HEK293T (cell line): ENCODE measurements around the gene MED23.

Source experiments
- CTCF ChIA-PET: fragments of 350-600 bp; formaldehyde crosslinking; extraction: SDS; loops from one replicate; lab custom pipeline; 2021; ENCODE audit warnings: antibody characterized with exemption, inconsistent platforms; lab: Yijun Ruan, JAX
- POLR2A ChIA-PET: fragments of 350-600 bp; formaldehyde crosslinking; extraction: SDS; loops from one replicate; lab custom pipeline; 2020; ENCODE audit warnings: antibody characterized with exemption, inconsistent platforms; lab: Yijun Ruan, JAX
- DNase-seq: peaks from one replicate; pipeline ENCODE4 v3.0.0; 2012; ENCODE audit warnings: mixed read lengths; ENCODE audit errors: extremely low spot score
- ARNT ChIP-seq: fragments of 450-650 bp; IDR thresholded peaks from 2 replicates; pipeline ENCODE4 v1.6.1; 2017; ENCODE audit warnings: mild to moderate bottlenecking
- BHLHE40 ChIP-seq: fragments of 450-650 bp; IDR thresholded peaks from 2 replicates; pipeline ENCODE4 v1.6.1; 2016; ENCODE audit warnings: mild to moderate bottlenecking, moderate library complexity, borderline replicate concordance
- CTBP1 ChIP-seq: fragments of 450-650 bp; IDR thresholded peaks from 2 replicates; pipeline ENCODE4 v1.6.1; 2016; ENCODE audit warnings: borderline replicate concordance
- ELF4 ChIP-seq: fragments of 450-650 bp; IDR thresholded peaks from 2 replicates; pipeline ENCODE4 v1.6.1; 2017; ENCODE audit warnings: antibody characterized with exemption
- FOXA1 ChIP-seq: fragments of 450-650 bp; IDR thresholded peaks from 2 replicates; pipeline ENCODE4 v1.6.1; 2016; ENCODE audit warnings: mild to moderate bottlenecking
- FOXK2 ChIP-seq: fragments of 450-650 bp; IDR thresholded peaks from 2 replicates; pipeline ENCODE4 v1.6.1; 2016; ENCODE audit warnings: mild to moderate bottlenecking
- FOXM1 ChIP-seq: fragments of 450-650 bp; IDR thresholded peaks from 2 replicates; pipeline ENCODE4 v1.6.1; 2017; ENCODE audit warnings: mild to moderate bottlenecking, borderline replicate concordance
- HDGF ChIP-seq: fragments of 450-650 bp; IDR thresholded peaks from 2 replicates; pipeline ENCODE4 v1.6.1; 2017; ENCODE audit warnings: antibody characterized with exemption, borderline replicate concordance
- L3MBTL2 ChIP-seq: fragments of 450-650 bp; conservative IDR thresholded peaks from 2 replicates; pipeline ENCODE4 v1.6.1; 2016; ENCODE audit warnings: mild to moderate bottlenecking
- LEF1 ChIP-seq: fragments of 450-650 bp; IDR thresholded peaks from 2 replicates; pipeline ENCODE4 v1.6.1; 2017; ENCODE audit warnings: mild to moderate bottlenecking, borderline replicate concordance
- NFRKB ChIP-seq: fragments of 450-650 bp; IDR thresholded peaks from 2 replicates; pipeline ENCODE4 v1.6.1; 2016; ENCODE audit warnings: mild to moderate bottlenecking, moderate library complexity
- SP1 ChIP-seq: fragments of 450-650 bp; IDR thresholded peaks from 2 replicates; pipeline ENCODE4 v1.6.1; 2017
- SUZ12 ChIP-seq: fragments of 450-650 bp; IDR thresholded peaks from 2 replicates; pipeline ENCODE4 v1.6.1; 2016; ENCODE audit warnings: mild to moderate bottlenecking
- TARDBP ChIP-seq: fragments of 450-650 bp; IDR thresholded peaks from 2 replicates; pipeline ENCODE4 v1.6.1; 2016
- ZNF384 ChIP-seq: fragments of 450-650 bp; IDR thresholded peaks from 2 replicates; pipeline ENCODE4 v1.6.1; 2016
- TF ChIP-seq, protein P1 (sequence below): fragments of 450-650 bp; IDR thresholded peaks from 2 replicates; pipeline ENCODE4 v1.6.1; 2016

The MED23 gene

DNA sequence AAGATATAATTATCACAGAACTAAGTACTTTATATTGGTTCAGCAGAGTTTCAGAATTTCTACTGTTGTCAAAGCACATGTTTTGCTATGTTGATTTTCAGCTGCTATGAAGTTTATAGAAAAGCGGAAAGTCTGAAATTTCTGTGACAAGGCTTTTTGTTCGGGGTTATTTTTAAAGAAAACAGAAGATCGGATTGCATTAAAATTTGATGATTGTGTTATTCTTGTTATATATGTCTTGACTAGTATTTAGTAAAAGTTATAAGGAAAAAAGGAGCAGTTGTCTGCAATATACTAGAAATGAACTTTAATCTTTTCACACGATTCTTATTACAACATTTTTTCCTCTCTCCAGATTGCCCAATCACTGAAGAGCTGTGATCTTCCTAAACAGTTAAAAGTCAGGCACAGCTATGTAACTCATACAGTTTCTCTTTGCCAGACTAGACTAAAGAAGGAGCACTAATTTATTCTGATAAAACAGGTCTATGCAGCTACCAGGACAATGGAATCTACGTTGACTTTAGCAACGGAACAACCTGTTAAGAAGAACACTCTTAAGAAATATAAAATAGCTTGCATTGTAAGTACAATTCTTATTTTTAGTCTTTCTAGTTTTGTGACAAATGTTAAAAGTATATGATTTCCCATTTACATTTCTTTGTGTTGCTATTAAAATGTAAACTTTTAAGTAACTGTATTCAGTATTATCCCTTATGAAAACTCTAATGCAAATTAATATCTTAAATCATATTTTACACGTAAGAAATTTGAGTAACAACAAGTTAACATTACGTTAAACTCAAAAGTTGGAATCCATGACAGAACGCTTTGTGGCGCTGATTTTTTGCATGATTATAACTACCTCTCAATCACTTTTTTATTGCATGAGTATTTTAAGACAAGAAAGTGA, 9.1 kb upstream of the MED23 start, which contains the start of gene ENPP3:
Gene ENPP3 (plus strand): TSS at position 423 of the 913 bp plus-strand sequence. CDS start 83 bp downstream, at position 506.
- POLR2A ChIA-PET = interaction anchor here (1.5 kb wide), 1 partner anchor 9 kb away, joined by 5 read pairs; the partner anchor contains the start of gene MED23
- CTCF ChIA-PET = interaction anchor here (5.1 kb wide), 1 partner anchor 9 kb away, joined by 30 read pairs; the partner anchor contains the start of gene MED23
- DNase-seq = no peak
- TF ChIP-seq LEF1 (no peak), SUZ12 (no peak), CTBP1 (no peak), SP1 (no peak), HDGF (no peak), NFRKB (no peak), FOXM1 (no peak), FOXA1 (no peak), L3MBTL2 (no peak), FOXK2 (no peak), ZNF384 (no peak), TARDBP (no peak), BHLHE40 (no peak)
- TF ChIP-seq, protein P1, sequence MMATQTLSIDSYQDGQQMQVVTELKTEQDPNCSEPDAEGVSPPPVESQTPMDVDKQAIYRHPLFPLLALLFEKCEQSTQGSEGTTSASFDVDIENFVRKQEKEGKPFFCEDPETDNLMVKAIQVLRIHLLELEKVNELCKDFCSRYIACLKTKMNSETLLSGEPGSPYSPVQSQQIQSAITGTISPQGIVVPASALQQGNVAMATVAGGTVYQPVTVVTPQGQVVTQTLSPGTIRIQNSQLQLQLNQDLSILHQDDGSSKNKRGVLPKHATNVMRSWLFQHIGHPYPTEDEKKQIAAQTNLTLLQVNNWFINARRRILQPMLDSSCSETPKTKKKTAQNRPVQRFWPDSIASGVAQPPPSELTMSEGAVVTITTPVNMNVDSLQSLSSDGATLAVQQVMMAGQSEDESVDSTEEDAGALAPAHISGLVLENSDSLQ = no peak

DNA sequence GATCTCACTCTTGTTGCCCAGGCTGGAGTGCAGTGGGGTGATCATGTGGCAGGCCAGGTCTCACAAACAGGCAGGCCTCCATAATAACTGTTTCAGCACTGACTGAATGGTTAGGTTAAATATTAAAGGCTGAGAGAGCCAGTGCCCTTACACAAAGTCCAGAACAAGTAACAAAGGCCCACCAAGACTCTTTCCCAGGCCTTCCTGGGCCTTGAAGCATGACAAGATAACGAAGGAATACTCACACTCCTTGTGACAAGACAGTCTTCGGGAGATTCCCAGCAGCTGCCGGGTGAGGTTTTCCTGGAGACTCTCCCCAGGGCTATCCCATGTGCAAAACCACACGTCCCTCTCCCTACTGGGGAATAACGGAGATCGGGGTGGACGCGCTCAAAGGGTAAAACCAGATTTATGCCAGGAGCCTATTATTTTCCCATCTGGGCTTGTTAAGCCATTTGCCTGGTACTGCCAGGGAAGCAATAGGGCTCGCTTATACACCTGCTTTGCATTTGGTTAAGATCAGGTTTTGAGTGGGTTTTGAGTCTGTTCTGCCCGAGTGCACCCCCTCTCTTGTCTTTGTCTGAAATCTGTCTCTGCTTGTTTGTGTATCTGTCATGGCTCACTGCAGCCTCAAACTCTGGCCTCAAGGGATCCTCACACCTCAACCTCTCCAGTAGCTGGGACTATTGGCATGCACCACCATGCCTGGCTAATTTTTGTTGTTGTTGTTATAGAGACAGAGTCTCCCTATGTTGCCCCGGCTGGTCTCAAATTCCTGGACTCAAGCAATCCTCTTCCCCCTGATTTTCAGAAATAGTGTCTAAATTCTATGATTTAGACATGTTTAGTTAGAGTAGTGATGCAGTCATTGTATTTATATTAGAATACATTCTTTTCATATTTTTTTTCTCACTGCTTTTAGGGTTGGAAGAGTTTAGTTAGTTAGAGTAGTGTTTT, 7.6 kb upstream of the MED23 start:
- ChIA-PET CTCF (interaction anchor here (5.1 kb wide), 1 partner anchor 7 kb away, joined by 30 read pairs; the partner anchor contains the start of gene MED23), POLR2A (interaction anchor here (1.5 kb wide), 1 partner anchor 8 kb away, joined by 5 read pairs; the partner anchor contains the start of gene MED23)
- no peak for DNase-seq
- no peak for TF ChIP-seq ZNF384
- no peak for TF ChIP-seq SUZ12
- TF ChIP-seq, protein P1 = no peak
- no peak for TF ChIP-seq FOXK2
- no peak for TF ChIP-seq ELF4
- TF ChIP-seq SP1 = no peak
- TF ChIP-seq L3MBTL2 = no peak
- no peak for TF ChIP-seq NFRKB
- TF ChIP-seq FOXM1 = no peak
- no peak for TF ChIP-seq TARDBP
- TF ChIP-seq CTBP1 = no peak
- TF ChIP-seq LEF1 = no peak
- no peak for TF ChIP-seq BHLHE40
- TF ChIP-seq ARNT = no peak
- TF ChIP-seq FOXA1 = no peak
- TF ChIP-seq HDGF = no peak

DNA sequence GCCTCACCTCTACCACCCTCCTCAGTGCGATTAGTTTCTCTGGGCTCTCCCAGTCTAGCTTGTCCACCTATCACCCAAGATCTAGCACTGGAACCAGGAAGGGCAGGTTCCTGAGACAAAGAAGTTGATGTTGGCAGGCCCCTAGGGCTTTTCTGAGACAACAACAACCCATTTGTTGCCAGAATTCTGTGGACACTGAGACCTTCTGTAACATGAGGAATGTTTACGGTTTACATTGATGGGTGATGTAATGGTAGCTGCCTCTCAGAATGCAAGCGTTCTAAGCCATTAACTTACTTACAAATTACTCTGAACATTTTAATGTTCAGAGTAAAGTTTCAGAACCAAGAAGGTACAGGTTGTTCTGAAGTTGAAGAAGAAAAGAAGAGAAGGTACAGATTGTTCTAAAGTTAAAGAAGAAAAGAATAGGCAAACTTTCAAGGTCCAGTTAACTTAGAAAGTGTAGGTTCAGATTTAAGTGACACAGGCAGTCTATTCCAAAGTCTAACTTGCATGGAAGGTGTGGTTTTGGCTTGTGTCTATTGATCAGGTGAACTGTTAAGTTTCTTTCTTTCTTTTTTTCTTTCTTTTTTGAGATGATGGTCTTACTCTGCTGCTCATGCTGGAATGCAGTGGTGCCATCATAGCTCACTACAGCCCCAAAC, 3.7 kb upstream of the MED23 start:
- ChIA-PET CTCF (no interaction called here), POLR2A (no interaction called here)
- TF ChIP-seq NFRKB (no peak), SP1 (no peak), ELF4 (no peak), TARDBP (no peak), HDGF (no peak), SUZ12 (no peak), ZNF384 (no peak), CTBP1 (no peak), L3MBTL2 (no peak), FOXK2 (no peak), ARNT (no peak), FOXA1 (no peak), FOXM1 (no peak), BHLHE40 (no peak), LEF1 (no peak)
- TF ChIP-seq, protein P1 = no peak
- DNase-seq = no peak

DNA sequence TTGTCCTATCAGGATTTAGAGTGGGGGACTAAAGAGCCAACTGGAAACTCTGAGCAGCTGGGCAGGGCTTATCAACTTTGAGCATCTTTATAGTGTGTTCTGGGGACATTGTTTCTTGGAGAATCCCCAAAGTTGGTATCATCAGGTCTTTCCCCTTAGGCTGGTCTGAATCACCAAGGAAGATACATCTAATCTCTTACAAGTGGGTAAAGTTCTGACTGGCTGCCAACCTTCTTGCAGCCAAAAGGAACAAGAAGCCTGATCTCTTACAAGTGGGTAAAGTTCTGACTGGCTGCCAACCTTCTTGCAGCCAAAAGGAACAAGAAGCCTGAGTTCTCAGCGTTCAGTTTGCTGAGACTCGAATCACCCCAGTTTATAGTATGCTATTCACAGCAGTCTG, 1.6 kb upstream of the MED23 start:
- DNase-seq = no peak
- TF ChIP-seq ELF4 = no peak
- TF ChIP-seq ZNF384 = no peak
- TF ChIP-seq CTBP1 = no peak
- TF ChIP-seq, protein P1 = no peak
- TF ChIP-seq LEF1 = no peak
- TF ChIP-seq TARDBP = no peak
- TF ChIP-seq L3MBTL2 = no peak
- TF ChIP-seq SP1 = no peak
- TF ChIP-seq FOXA1 = no peak
- TF ChIP-seq FOXK2 = no peak
- TF ChIP-seq SUZ12 = no peak
- no peak for TF ChIP-seq ARNT
- TF ChIP-seq BHLHE40 = no peak
- no peak for TF ChIP-seq FOXM1
- TF ChIP-seq HDGF = no peak
- TF ChIP-seq NFRKB = no peak
- POLR2A ChIA-PET = no interaction called here
- CTCF ChIA-PET = no interaction called here
